B cell (primary cell): ENCODE data around the gene CNN1. TPM values are rescaled to one million over a fixed set of nuclear protein-coding genes. Genes with fewer than 3 reads are reported as not detected.

Experiments used
- polyA plus RNA-seq: library from polyadenylated mRNA; depleted of rRNA; stranded (reverse); fragments of >200 nt; gene quantifications from 2 replicates; pipeline ENCODE4 v1.2.3, GENCODE V29; 2012
- small RNA-seq: library from RNA; depleted of rRNA; stranded (forward); fragments of <200 nt; gene quantifications from one replicate; pipeline ENCODE3, GENCODE V24; 2012; ENCODE audit warnings: low replicate concordance, low read depth; ENCODE audit not compliant: insufficient read length
- total RNA-seq, 2 donors: library from RNA; stranded (reverse); fragments of 120-200 nt in 1 of 2; gene quantifications; 1 replicate in 1 of 2; 2 replicates in 1 of 2; pipeline versions ENCODE4 v1.2.3 to v1.2.4, GENCODE V29; 2013 to 2022

CNN1 gene
- total and polyA plus RNA-seq, 2 donors (not counting 1 experiment from before 2014, with no cell fraction given) = not detected

Small RNAs within 50 kb of the gene (small RNA-seq; reads per million reads assigned to genes)
- gene MIR7974 = not detected
- not detected for gene RN7SL833P

Other genes starting within 250 kb of the CNN1 start
- gene TSPAN16, start 242.7 kb upstream of the CNN1 start, total RNA-seq = not detected in 2 replicates
- gene TSPAN16, start 242.7 kb upstream of the CNN1 start, polyA plus RNA-seq = not detected in 2 replicates
- 8.9 TPM in 2 replicates for gene RAB3D, start 199.2 kb upstream of the CNN1 start, total RNA-seq
- gene RAB3D, start 199.2 kb upstream of the CNN1 start, polyA plus RNA-seq = 5.3 and 5.4 TPM in 2 replicates
- gene TMEM205, start 192.6 kb upstream of the CNN1 start, total RNA-seq = 48.5 and 53.4 TPM in 2 replicates
- gene TMEM205, start 192.6 kb upstream of the CNN1 start, polyA plus RNA-seq = 130 and 152 TPM in 2 replicates
- gene CCDC159, start 192.3 kb upstream of the CNN1 start, total RNA-seq = 56.0 and 57.5 TPM in 2 replicates
- 128 and 146 TPM in 2 replicates for gene CCDC159, start 192.3 kb upstream of the CNN1 start, polyA plus RNA-seq
- gene PLPPR2, start 183.4 kb upstream of the CNN1 start, total RNA-seq = 3.8 and 4.5 TPM in 2 replicates
- 11.1 and 11.5 TPM in 2 replicates for gene PLPPR2, start 183.4 kb upstream of the CNN1 start, polyA plus RNA-seq
- 5.0 TPM in 2 replicates for gene SWSAP1, start 164.2 kb upstream of the CNN1 start, total RNA-seq
- 6.4 and 7.6 TPM in 2 replicates for gene SWSAP1, start 164.2 kb upstream of the CNN1 start, polyA plus RNA-seq
- gene EPOR, start 154.5 kb upstream of the CNN1 start, total RNA-seq = 6.4 and 9.4 TPM in 2 replicates
- gene EPOR, start 154.5 kb upstream of the CNN1 start, polyA plus RNA-seq = 12.7 and 13.8 TPM in 2 replicates
- 0.54 and 0.78 TPM in 2 replicates for gene RGL3, start 119.5 kb upstream of the CNN1 start, total RNA-seq
- gene RGL3, start 119.5 kb upstream of the CNN1 start, polyA plus RNA-seq = 2.8 and 3.5 TPM in 2 replicates
- 0.27 and 0.62 TPM in 2 replicates for gene ODAD3, start 103.7 kb upstream of the CNN1 start, total RNA-seq
- gene ODAD3, start 103.7 kb upstream of the CNN1 start, polyA plus RNA-seq = 0.18 and 0.69 TPM in 2 replicates
- 364 and 402 TPM in 2 replicates for gene PRKCSH, start 103.2 kb upstream of the CNN1 start, total RNA-seq
- gene PRKCSH, start 103.2 kb upstream of the CNN1 start, polyA plus RNA-seq = 259 and 336 TPM in 2 replicates
- gene ELAVL3, start 57.8 kb upstream of the CNN1 start, total RNA-seq = not detected in 2 replicates
- 0.01 TPM in 1 of 2 replicates, not detected in the other for gene ELAVL3, start 57.8 kb upstream of the CNN1 start, polyA plus RNA-seq
- gene ZNF653, start 33.0 kb upstream of the CNN1 start, total RNA-seq = 24.2 and 28.0 TPM in 2 replicates
- gene ZNF653, start 33.0 kb upstream of the CNN1 start, polyA plus RNA-seq = 17.4 and 26.2 TPM in 2 replicates
- 45.6 and 56.7 TPM in 2 replicates for gene ECSIT, start 9.7 kb upstream of the CNN1 start, total RNA-seq
- 57.8 and 63.1 TPM in 2 replicates for gene ECSIT, start 9.7 kb upstream of the CNN1 start, polyA plus RNA-seq
- 69.5 and 70.9 TPM in 2 replicates for gene ELOF1, start 20.4 kb downstream of the CNN1 start, total RNA-seq
- 64.1 and 76.2 TPM in 2 replicates for gene ELOF1, start 20.4 kb downstream of the CNN1 start, polyA plus RNA-seq
- 151 and 158 TPM in 2 replicates for gene ACP5, start 38.8 kb downstream of the CNN1 start, total RNA-seq
- gene ACP5, start 38.8 kb downstream of the CNN1 start, polyA plus RNA-seq = 152 and 169 TPM in 2 replicates
- gene ZNF627, start 58.6 kb downstream of the CNN1 start, total RNA-seq = 24.7 and 26.2 TPM in 2 replicates
- 8.8 and 9.6 TPM in 2 replicates for gene ZNF627, start 58.6 kb downstream of the CNN1 start, polyA plus RNA-seq
- gene ZNF823, start 200.1 kb downstream of the CNN1 start, total RNA-seq = 4.2 and 5.1 TPM in 2 replicates
- gene ZNF823, start 200.1 kb downstream of the CNN1 start, polyA plus RNA-seq = 1.1 and 1.8 TPM in 2 replicates
- 43.5 and 45.3 TPM in 2 replicates for gene ZNF441, start 228.1 kb downstream of the CNN1 start, total RNA-seq
- gene ZNF441, start 228.1 kb downstream of the CNN1 start, polyA plus RNA-seq = 4.2 and 7.4 TPM in 2 replicates